ENCODE measurements around the gene SNRPD3. TPM values are rescaled to one million over a fixed set of nuclear protein-coding genes. Genes with fewer than 3 reads are reported as not detected.

SNRPD3 gene
- total RNA-seq, 1 donor from 2014 or later = 103 TPM

DNA sequence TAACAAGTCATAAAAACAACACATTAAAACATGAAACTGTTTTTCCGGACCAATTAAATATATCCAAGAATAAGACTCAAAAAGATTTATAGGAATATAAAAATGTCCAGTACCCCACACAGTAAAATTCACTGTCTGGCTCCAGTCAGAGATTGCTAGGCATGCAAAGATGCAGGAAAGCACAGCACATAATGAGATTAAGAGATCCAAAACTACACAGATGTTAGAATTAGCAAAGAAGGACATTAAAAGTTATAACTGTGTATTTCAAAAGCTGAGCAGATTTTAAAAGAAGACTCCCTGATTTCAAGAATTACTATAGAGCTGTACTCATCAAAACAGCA lies 23.4 kb downstream of the SNRPD3 start:
- H3K27ac Mint-ChIP-seq (ENCODE audit: unreplicated experiment) = no peak overlapping the region
- no peak overlapping the region for H3K4me3 Mint-ChIP-seq (ENCODE audit: unreplicated experiment)
- TF ChIP-seq CTCF (IDR thresholded peaks at IDR 0.05; ENCODE audit: unreplicated experiment) = no peak
- peaks cover 14% of the 10 kb centered on the region for H3K36me3 Mint-ChIP-seq (ENCODE audit: low read depth, unreplicated experiment)
- H3K27me3 Mint-ChIP-seq (ENCODE audit: unreplicated experiment) = peaks cover 6% of the 10 kb centered on the region
- no peaks in the 10 kb centered on the region for H3K9me3 Mint-ChIP-seq (ENCODE audit: unreplicated experiment)
- no peak for DNase-seq (ENCODE audit: low spot score)
- no peaks in the 10 kb centered on the region for H3K4me1 Mint-ChIP-seq (ENCODE audit: unreplicated experiment)

DNA sequence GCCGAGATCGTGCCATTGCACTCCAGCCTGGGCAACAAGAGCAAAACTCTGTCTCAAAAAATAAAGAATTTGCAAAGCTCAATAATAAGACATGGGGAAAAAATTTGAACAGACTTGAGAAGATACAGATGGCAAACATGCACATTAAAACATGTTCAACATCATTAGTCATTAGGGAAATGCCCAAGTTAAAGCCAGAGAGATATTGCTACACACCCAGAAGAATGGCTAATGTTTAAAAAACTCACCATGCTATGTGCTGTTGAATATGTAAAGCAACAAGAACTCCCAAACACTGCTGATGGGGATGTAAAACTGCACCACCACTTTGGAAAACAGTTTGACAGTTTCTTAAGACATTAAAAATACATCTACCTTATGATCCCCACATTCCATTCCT lies 24.5 kb downstream of the SNRPD3 start:
- peaks cover 5% of the 10 kb centered on the region for H3K27me3 Mint-ChIP-seq (ENCODE audit: unreplicated experiment)
- no peak for TF ChIP-seq CTCF (IDR thresholded peaks at IDR 0.05; ENCODE audit: unreplicated experiment)
- no peak overlapping the region for H3K27ac Mint-ChIP-seq (ENCODE audit: unreplicated experiment)
- peaks cover 4% of the 10 kb centered on the region for H3K36me3 Mint-ChIP-seq (ENCODE audit: low read depth, unreplicated experiment)
- no peaks in the 10 kb centered on the region for H3K4me1 Mint-ChIP-seq (ENCODE audit: unreplicated experiment)
- H3K4me3 Mint-ChIP-seq (ENCODE audit: unreplicated experiment) = no peak overlapping the region
- no peak for DNase-seq (ENCODE audit: low spot score)
- H3K9me3 Mint-ChIP-seq (ENCODE audit: unreplicated experiment) = no peaks in the 10 kb centered on the region

DNA sequence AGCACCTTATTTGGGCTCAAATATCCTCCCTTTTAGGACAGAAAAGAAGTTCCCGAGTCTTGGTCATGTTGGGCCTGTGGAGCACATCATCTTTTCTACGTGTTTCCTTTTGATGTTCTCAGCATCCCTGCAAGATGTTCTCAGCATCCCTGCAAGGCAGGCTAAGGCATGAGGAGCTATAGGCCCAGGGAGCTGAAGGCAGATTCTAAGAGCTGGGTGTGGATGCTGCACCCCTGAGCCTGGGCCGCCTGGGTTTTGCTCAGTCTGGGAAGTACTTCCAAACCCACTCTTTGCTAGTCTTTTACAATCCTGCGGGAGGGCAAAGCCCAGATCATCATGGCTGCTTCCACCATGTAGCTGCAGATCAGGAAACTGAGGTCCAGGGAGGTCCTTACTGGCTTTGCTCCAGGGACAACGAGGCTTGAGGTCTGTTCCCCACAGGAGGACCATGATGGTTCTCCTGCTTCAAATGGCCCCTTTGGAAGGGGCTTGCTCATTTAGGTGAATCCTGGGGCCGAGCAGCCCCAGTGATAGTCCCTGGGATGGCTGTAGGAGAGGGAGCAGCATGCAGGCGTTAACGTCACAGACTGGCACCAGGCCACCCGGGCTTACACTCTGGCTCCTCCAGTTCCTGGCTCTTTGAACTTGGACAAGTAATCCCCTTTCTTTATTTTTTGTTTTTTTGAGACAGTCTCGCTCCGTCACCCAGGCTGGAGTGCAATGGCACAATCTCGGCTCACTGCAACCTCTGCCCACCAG lies 26.4 kb downstream of the SNRPD3 start:
- Mint-ChIP-seq H3K4me3 (ENCODE audit: unreplicated experiment) (no peak overlapping the region), H3K9me3 (ENCODE audit: unreplicated experiment) (no peaks in the 10 kb centered on the region), H3K27ac (ENCODE audit: unreplicated experiment) (no peak overlapping the region), H3K27me3 (ENCODE audit: unreplicated experiment) (peaks cover 5% of the 10 kb centered on the region), H3K36me3 (ENCODE audit: low read depth, unreplicated experiment) (no peaks in the 10 kb centered on the region), H3K4me1 (ENCODE audit: unreplicated experiment) (no peaks in the 10 kb centered on the region)
- no peak for TF ChIP-seq CTCF (IDR thresholded peaks at IDR 0.05; ENCODE audit: unreplicated experiment)
- no peak for DNase-seq (ENCODE audit: low spot score)

- Mint-ChIP-seq H3K4me3 (ENCODE audit: unreplicated experiment) (no peak overlapping the region), H3K27me3 (ENCODE audit: unreplicated experiment) (peaks cover 4% of the 10 kb centered on the region), H3K36me3 (ENCODE audit: low read depth, unreplicated experiment) (no peaks in the 10 kb centered on the region), H3K4me1 (ENCODE audit: unreplicated experiment) (no peaks in the 10 kb centered on the region), H3K9me3 (ENCODE audit: unreplicated experiment) (no peaks in the 10 kb centered on the region), H3K27ac (ENCODE audit: unreplicated experiment) (no peak overlapping the region)
- DNase-seq (ENCODE audit: low spot score) = no peak
- TF ChIP-seq CTCF (IDR thresholded peaks at IDR 0.05; ENCODE audit: unreplicated experiment) = no peak
Measured at GRCh38 chr22:24583221-24584165, 27.7 kb downstream of the SNRPD3 start.
